NOMO-1 (cell line): ENCODE measurements around the gene TMEM51.
"Not testable (repeated sequence)": the region's sequence is repeated elsewhere in the genome, so short reads cannot be mapped to it uniquely, and the experiment has no call there.

Source experiments
- DNase-seq, 2 experiments: peaks; one replicate each; lab custom pipeline; 2025; ENCODE audit not compliant: unreplicated experiment in 2 of 2; lab: John Stamatoyannopoulos, UW

The TMEM51 gene

GRCh38 chr1:15175324-15176094, 22.0 kb downstream of the TMEM51 start:
- DNase-seq = not testable (repeated sequence)

GRCh38 chr1:15176120-15176519, 22.6 kb downstream of the TMEM51 start:
- no peak for DNase-seq

- DNase-seq = no peak
Measured at GRCh38 chr1:15176898-15177665, 23.5 kb downstream of the TMEM51 start.

GRCh38 chr1:15177710-15178166, 24.2 kb downstream of the TMEM51 start:
- peak in 1 of 2 experiments; percentile 1 for DNase-seq

- DNase-seq = no peak
Measured at GRCh38 chr1:15178571-15179484, 25.3 kb downstream of the TMEM51 start.

GRCh38 chr1:15179485-15179883, 25.9 kb downstream of the TMEM51 start:
- no peak for DNase-seq

GRCh38 chr1:15180189-15180588, 26.6 kb downstream of the TMEM51 start:
- DNase-seq = no peak

GRCh38 chr1:15180945-15181523, 27.5 kb downstream of the TMEM51 start:
- DNase-seq = no peak

- no peak for DNase-seq
Measured at GRCh38 chr1:15181564-15181963, 28.0 kb downstream of the TMEM51 start.

GRCh38 chr1:15184436-15185241, 31.1 kb downstream of the TMEM51 start:
- DNase-seq = no peak

GRCh38 chr1:15185617-15186016, 32.1 kb downstream of the TMEM51 start:
- DNase-seq = no peak

- DNase-seq = no peak
Measured at GRCh38 chr1:15186073-15186845, 32.7 kb downstream of the TMEM51 start.

- DNase-seq = no peak
Measured at GRCh38 chr1:15186846-15187151, 33.3 kb downstream of the TMEM51 start.

- DNase-seq = no peak
Measured at GRCh38 chr1:15187175-15188129, 33.9 kb downstream of the TMEM51 start.

GRCh38 chr1:15188130-15188524, 34.6 kb downstream of the TMEM51 start:
- DNase-seq = no peak

- DNase-seq = no peak
Measured at GRCh38 chr1:15188678-15189077, 35.1 kb downstream of the TMEM51 start.

- DNase-seq = no peak
Measured at GRCh38 chr1:15189692-15190370, 36.3 kb downstream of the TMEM51 start.

GRCh38 chr1:15191267-15191666, 37.7 kb downstream of the TMEM51 start:
- DNase-seq = no peak
